SU-DHL-6 (cell line): ENCODE data around the gene GRM2.

Experiments
- EZH2phosphoT487 ChIP-seq: fragments of 200-600 bp; sonication (generic), shearing (Covaris generic); conservative IDR thresholded peaks from 2 replicates; pipeline ENCODE4 v1.6.1; 2018; ENCODE audit warnings: mild to moderate bottlenecking, antibody characterized with exemption, low read length, moderate library complexity, mixed read lengths
- TF ChIP-seq, protein P1 (sequence below): fragments of 200-600 bp; sonication (generic); IDR thresholded peaks from one replicate; pipeline ENCODE4 v1.5.1; 2017; ENCODE audit warnings: antibody characterized with exemption, mild to moderate bottlenecking, low read length, moderate library complexity; ENCODE audit not compliant: insufficient read depth, poor library complexity, severe bottlenecking

DNA sequence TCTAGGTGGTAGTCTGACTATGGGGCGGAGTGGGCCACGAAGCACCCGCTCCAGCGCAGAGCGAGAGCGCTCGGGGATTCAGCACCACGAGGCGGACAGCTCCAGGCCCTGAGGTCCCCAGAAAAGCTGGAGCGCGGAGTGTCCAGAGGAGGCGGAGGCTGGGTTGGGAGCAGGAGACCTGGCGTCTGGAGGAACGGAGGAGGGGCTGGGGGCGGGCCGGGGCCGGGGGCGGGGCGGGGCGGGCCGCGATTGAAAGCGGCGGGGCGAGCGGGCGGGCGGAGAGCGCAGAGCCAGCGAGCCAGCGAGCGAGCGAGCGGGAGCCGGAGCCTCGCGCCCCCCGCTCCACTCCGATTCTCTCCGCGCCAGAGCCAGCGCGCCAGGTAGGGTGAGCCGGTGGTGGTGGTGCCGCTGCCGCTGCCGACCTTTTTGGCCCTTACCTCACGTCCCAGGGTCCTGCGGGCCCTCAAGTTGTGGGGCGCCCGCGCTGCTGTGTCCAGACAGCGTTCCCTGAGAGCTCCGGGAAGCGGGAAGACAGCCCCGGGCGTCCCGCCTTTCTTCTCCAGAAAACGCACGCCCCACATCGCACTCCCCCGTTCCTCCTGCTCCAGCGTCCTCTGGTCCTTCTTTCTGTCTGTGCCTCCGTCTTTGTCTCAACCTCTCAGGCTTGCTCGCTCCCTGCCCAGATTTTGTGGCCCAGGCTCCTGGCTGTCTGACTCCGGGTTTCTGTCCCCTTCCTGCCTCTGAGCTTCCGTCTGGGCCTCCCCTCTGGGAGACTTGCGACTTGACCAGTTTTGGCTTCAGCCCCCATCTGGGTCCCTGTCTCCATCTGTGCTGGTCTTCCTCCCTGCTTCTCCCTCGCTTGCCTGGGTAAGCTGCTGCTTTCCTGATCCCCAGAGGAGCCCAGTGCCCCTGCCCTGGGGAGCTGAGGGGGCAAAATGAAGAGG is at the start of gene GRM2:
- TF ChIP-seq, protein P1, sequence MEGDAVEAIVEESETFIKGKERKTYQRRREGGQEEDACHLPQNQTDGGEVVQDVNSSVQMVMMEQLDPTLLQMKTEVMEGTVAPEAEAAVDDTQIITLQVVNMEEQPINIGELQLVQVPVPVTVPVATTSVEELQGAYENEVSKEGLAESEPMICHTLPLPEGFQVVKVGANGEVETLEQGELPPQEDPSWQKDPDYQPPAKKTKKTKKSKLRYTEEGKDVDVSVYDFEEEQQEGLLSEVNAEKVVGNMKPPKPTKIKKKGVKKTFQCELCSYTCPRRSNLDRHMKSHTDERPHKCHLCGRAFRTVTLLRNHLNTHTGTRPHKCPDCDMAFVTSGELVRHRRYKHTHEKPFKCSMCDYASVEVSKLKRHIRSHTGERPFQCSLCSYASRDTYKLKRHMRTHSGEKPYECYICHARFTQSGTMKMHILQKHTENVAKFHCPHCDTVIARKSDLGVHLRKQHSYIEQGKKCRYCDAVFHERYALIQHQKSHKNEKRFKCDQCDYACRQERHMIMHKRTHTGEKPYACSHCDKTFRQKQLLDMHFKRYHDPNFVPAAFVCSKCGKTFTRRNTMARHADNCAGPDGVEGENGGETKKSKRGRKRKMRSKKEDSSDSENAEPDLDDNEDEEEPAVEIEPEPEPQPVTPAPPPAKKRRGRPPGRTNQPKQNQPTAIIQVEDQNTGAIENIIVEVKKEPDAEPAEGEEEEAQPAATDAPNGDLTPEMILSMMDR, result no peak
- no peak for TF ChIP-seq EZH2phosphoT487
